DND-41 (cell line): ENCODE results near the gene WRAP73.
A peak's percentile ranks its signal among the peaks of the same experiment; 100 is the strongest.

Source experiments
- EZH2 ChIP-seq: IDR thresholded peaks from 3 replicates; pipeline ENCODE4 v1.6.1; 2012; ENCODE audit warnings: borderline replicate concordance, low read depth, mild to moderate bottlenecking, moderate library complexity, low read length, inconsistent platforms; ENCODE audit not compliant: severe bottlenecking
- TF ChIP-seq, protein P1 (sequence below): IDR thresholded peaks from 2 replicates; pipeline ENCODE4 v1.5.1; 2012; ENCODE audit warnings: borderline replicate concordance, low read length, moderate library complexity, mild to moderate bottlenecking; ENCODE audit not compliant: poor library complexity, severe bottlenecking; ENCODE audit errors: extremely low read depth

- TF ChIP-seq, protein P1, sequence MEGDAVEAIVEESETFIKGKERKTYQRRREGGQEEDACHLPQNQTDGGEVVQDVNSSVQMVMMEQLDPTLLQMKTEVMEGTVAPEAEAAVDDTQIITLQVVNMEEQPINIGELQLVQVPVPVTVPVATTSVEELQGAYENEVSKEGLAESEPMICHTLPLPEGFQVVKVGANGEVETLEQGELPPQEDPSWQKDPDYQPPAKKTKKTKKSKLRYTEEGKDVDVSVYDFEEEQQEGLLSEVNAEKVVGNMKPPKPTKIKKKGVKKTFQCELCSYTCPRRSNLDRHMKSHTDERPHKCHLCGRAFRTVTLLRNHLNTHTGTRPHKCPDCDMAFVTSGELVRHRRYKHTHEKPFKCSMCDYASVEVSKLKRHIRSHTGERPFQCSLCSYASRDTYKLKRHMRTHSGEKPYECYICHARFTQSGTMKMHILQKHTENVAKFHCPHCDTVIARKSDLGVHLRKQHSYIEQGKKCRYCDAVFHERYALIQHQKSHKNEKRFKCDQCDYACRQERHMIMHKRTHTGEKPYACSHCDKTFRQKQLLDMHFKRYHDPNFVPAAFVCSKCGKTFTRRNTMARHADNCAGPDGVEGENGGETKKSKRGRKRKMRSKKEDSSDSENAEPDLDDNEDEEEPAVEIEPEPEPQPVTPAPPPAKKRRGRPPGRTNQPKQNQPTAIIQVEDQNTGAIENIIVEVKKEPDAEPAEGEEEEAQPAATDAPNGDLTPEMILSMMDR: peak; percentile 86
- TF ChIP-seq EZH2: no peak
Measured at GRCh38 chr1:3618881-3619671, 30.8 kb downstream of the WRAP73 start.
